B cell (primary cell): ENCODE measurements around the gene SH3TC1. TPM values are rescaled to one million over a fixed set of nuclear protein-coding genes. Genes with fewer than 3 reads are reported as not detected.

Experiments used
- ATAC-seq: fragments of 200-7000 bp; cut with Tn5 transposase; one replicate; pipeline ENCODE4 v1.10.0; 2021; ENCODE audit warnings: low read depth, mild to moderate bottlenecking, moderate number of reproducible peaks, moderate library complexity
- CTCF ChIA-PET: fragments of 350-600 bp; sonication (Branson Sonifier 250); formaldehyde crosslinking; loops from one replicate; lab custom pipeline; 2021; ENCODE audit warnings: antibody characterized with exemption, inconsistent platforms; lab: Charles Lee
- POLR2A ChIA-PET: fragments of 350-600 bp; sonication (Branson Sonifier 250); formaldehyde crosslinking; loops from one replicate; lab custom pipeline; 2021; ENCODE audit warnings: antibody characterized with exemption; lab: Charles Lee
- DNase-seq: peaks from one replicate; pipeline ENCODE4 v3.0.0; 2013
- H2AFZ ChIP-seq: 2 replicates; pipeline ENCODE4 v1.6.1; 2012; ENCODE audit warnings: mild to moderate bottlenecking, low read depth, low read length; ENCODE audit not compliant: insufficient read depth, poor library complexity, severe bottlenecking
- H3K27ac ChIP-seq, 2 donors: 1 replicate in 1 of 2; 2 replicates in 1 of 2; pipeline ENCODE4 v1.5.1; 2012 to 2013; ENCODE audit warnings: low read length in 2 of 2, mild to moderate bottlenecking in 2 of 2, moderate library complexity in 1 of 2
- H3K27me3 ChIP-seq, 4 experiments: fragments of 200-600 bp in 1 of 4; sonication (generic) in 1 of 4; replicated peaks in 1 of 4; 1 replicate in 2 of 4; 2 replicates in 2 of 4; pipeline versions ENCODE4 v1.6.1 to v1.7.0; 2013 to 2016; ENCODE audit warnings: low read length in 3 of 4, mild to moderate bottlenecking in 2 of 4, mixed read lengths in 1 of 4, moderate library complexity in 1 of 4; ENCODE audit not compliant: insufficient read depth in 4 of 4, control insufficient read depth in 3 of 4; ENCODE audit errors: control extremely low read depth in 1 of 4
- H3K36me3 ChIP-seq, 2 experiments: replicated peaks in 1 of 2; 1 replicate in 1 of 2; 2 replicates in 1 of 2; pipeline versions ENCODE4 v1.6.1 to v1.7.1; 2013; ENCODE audit warnings: low read length in 1 of 2; ENCODE audit not compliant: insufficient read depth in 2 of 2, control insufficient read depth in 1 of 2; ENCODE audit errors: control extremely low read depth in 1 of 2, extremely low read depth in 1 of 2
- H3K4me1 ChIP-seq, 2 donors: fragments of 200-600 bp in 1 of 2; sonication (generic) in 1 of 2; 1 replicate in 1 of 2; 2 replicates in 1 of 2; pipeline versions ENCODE4 v1.5.1 to v1.6.1; 2013 to 2017; ENCODE audit warnings: low read length in 2 of 2; ENCODE audit not compliant: control insufficient read depth in 2 of 2, insufficient read depth in 2 of 2
- H3K4me2 ChIP-seq: replicated peaks from 2 replicates; pipeline ENCODE3; 2012; ENCODE audit warnings: mild to moderate bottlenecking, low read depth, low read length; ENCODE audit not compliant: poor library complexity, severe bottlenecking
- H3K4me3 ChIP-seq, 5 experiments: fragments of 200-600 bp in 1 of 5; sonication (generic) in 1 of 5; 1 replicate in 3 of 5; 2 replicates in 2 of 5; pipeline versions ENCODE4 v1.5.1 to v1.7.0; 2011 to 2016; ENCODE audit warnings: low read length in 4 of 5, mild to moderate bottlenecking in 4 of 5, low read depth in 2 of 5, control low read depth in 1 of 5, moderate library complexity in 1 of 5; ENCODE audit not compliant: insufficient read depth in 1 of 5; ENCODE audit errors: control extremely low read depth in 1 of 5, extremely low read depth in 1 of 5
- H3K79me2 ChIP-seq: fragments of 200-600 bp; sonication (generic); one replicate; pipeline ENCODE4 v1.6.0; 2016; ENCODE audit warnings: low read length; ENCODE audit not compliant: control insufficient read depth, insufficient read depth
- H3K9ac ChIP-seq: fragments of 200-600 bp; sonication (generic); 2 replicates; pipeline ENCODE4 v1.6.1; 2017; ENCODE audit warnings: mild to moderate bottlenecking, low read length, moderate library complexity
- H3K9me3 ChIP-seq, 3 donors: one replicate each; pipeline versions ENCODE4 v1.6.1 to v1.7.1; 2013; ENCODE audit warnings: low read length in 2 of 3; ENCODE audit not compliant: control insufficient read depth in 2 of 3, insufficient read depth in 1 of 3; ENCODE audit errors: control extremely low read depth in 1 of 3
- H4K20me1 ChIP-seq: 2 replicates; pipeline ENCODE4 v1.6.0; 2012; ENCODE audit warnings: mild to moderate bottlenecking, low read length; ENCODE audit not compliant: insufficient read depth, control insufficient read depth, poor library complexity, severe bottlenecking
- H3K27ac Mint-ChIP-seq: one replicate; pipeline ENCODE4 v1.8.0; 2021; ENCODE audit warnings: mixed read lengths
- H3K27me3 Mint-ChIP-seq: one replicate; pipeline ENCODE4 v1.8.0; 2021; ENCODE audit warnings: mixed read lengths
- H3K4me1 Mint-ChIP-seq: one replicate; pipeline ENCODE4 v1.8.0; 2021; ENCODE audit warnings: mixed read lengths
- H3K4me3 Mint-ChIP-seq: one replicate; pipeline ENCODE4 v1.8.0; 2021; ENCODE audit warnings: mixed read lengths
- H3K9me3 Mint-ChIP-seq: one replicate; pipeline ENCODE4 v1.8.0; 2022; ENCODE audit warnings: mixed read lengths; ENCODE audit not compliant: insufficient read depth
- CTCF ChIP-seq: fragments of 200-600 bp; IDR thresholded peaks from one replicate; pipeline ENCODE4 v1.8.0; 2022; ENCODE audit warnings: antibody characterized with exemption, mild to moderate bottlenecking
- EZH2 ChIP-seq: IDR thresholded peaks from 2 replicates; pipeline ENCODE4 v1.6.1; 2012; ENCODE audit warnings: borderline replicate concordance, low read depth, mild to moderate bottlenecking, moderate library complexity, low read length; ENCODE audit not compliant: insufficient read depth, poor library complexity, severe bottlenecking
- WGBS: methylation state at CpG from one replicate; pipeline ENCODE4 v1.1.5; 2013; ENCODE audit warnings: missing lambda C conversion rate; ENCODE audit not compliant: insufficient coverage; 5-methylcytosine and 5-hydroxymethylcytosine counted together
- intact Hi-C: fragments of 100-400 bp; cut with micrococcal nuclease; formaldehyde crosslinking; loops from one replicate; pipeline ENCODE4 v1.10.0; 2022
- polyA plus RNA-seq: library from polyadenylated mRNA; depleted of rRNA; stranded (reverse); fragments of >200 nt; gene quantifications from 2 replicates; pipeline ENCODE4 v1.2.3, GENCODE V29; 2012
- total RNA-seq, 2 donors: library from RNA; stranded (reverse); fragments of 120-200 nt in 1 of 2; gene quantifications; 1 replicate in 1 of 2; 2 replicates in 1 of 2; pipeline versions ENCODE4 v1.2.3 to v1.2.4, GENCODE V29; 2013 to 2022

The SH3TC1 gene
- total and polyA plus RNA-seq, 2 donors (not counting 1 experiment from before 2014, with no cell fraction given) = 63.8 to 388 TPM

- no peaks in the 10 kb centered on the region for H3K36me3 ChIP-seq
- ATAC-seq (no peak), DNase-seq (no peak)
- no peaks in the 10 kb centered on the region for H3K9me3 ChIP-seq
- CTCF ChIA-PET = interaction anchor here (1.3 to 2.6 kb wide), 2 partner anchors 10 to 12 kb away, joined by 5 to 17 read pairs; partner anchors contain the start of gene SH3TC1
- no peak overlapping the region for H3K4me3 ChIP-seq
- H3K9me3 Mint-ChIP-seq = no peaks in the 10 kb centered on the region
- H2AFZ ChIP-seq = no peak overlapping the region
- no peaks in the 10 kb centered on the region for H3K79me2 ChIP-seq
- no peak overlapping the region for H3K27ac ChIP-seq
- intact Hi-C loops = no loop called here
- peaks cover 0 to 5% (median 1%) of the 10 kb centered on the region in 4 experiments for H3K27me3 ChIP-seq
- TF ChIP-seq EZH2 = no peak
- no peak for TF ChIP-seq CTCF
- no peak overlapping the region for H3K4me2 ChIP-seq
- H3K4me1 ChIP-seq = peaks cover 13 to 26% of the 10 kb centered on the region in 2 donors
- WGBS = 80% methylated on average over 27 of the region's 29 CpGs
- no peak overlapping the region for H3K27ac Mint-ChIP-seq
- POLR2A ChIA-PET = no interaction called here
- no peaks in the 10 kb centered on the region for H4K20me1 ChIP-seq
- peaks cover 23% of the 10 kb centered on the region for H3K4me1 Mint-ChIP-seq
- peaks cover 4% of the 10 kb centered on the region for H3K27me3 Mint-ChIP-seq
- no peak overlapping the region for H3K4me3 Mint-ChIP-seq
- no peak overlapping the region for H3K9ac ChIP-seq
Observed at GRCh38 chr4:8188743-8189550, 10.1 kb upstream of the SH3TC1 start.
